CD4-positive, alpha-beta T cell treated with Interleukin-17A for 1 hour (primary cell): ENCODE measurements around the gene P3R3URF.

Source experiments
- DNase-seq: peaks from one replicate; pipeline ENCODE4 v3.0.0-alpha.2; 2020

P3R3URF gene

DNA sequence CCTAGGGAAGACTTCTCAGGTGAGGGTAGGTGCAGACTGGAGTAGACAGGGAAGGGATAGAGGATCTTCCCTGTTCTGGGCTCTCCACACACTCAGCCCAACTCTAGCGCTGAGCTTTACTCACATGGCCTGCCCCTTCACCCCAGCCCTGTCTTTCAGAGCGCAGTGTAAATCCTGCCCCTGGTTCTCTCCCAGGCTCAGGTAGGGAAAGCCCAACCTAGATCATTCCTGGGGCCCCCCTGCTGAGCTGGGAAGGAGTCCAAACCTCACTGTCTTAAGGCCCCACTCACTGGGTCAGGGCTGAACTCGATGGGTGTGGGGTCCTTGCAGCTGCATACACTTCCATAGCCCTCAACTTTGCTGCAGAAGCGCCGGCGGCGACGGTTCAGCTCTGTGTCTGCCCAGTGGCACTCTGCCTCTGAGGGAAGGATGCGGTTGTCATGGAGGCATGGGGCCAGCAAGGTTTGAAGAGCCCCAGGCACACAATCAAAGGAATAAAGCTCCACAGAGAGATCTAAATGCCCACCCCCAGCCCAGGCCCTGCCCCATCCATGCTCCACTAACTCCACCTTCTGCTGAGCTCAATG is 17.8 kb upstream of the P3R3URF start:
- DNase-seq: no peak

DNA sequence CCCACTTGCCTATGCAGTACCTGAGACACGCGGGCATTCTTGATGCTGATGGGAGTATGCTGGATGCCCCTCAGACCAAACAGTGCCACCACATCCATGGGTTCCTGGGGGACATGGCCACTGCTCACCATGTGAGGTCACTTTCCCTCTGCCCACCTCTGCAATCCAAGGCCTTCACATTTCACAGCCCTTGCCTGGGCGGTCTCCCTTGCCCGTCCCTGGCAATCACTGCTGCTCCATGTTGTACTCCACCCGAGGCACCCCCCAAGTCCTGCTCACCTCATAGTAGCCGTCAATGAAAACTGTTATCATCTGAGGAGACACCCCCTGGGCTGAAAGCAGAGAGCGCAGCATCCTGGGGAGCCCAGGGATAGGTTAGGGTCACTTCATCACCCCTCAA is 17.0 kb upstream of the P3R3URF start:
- DNase-seq: no peak

DNA sequence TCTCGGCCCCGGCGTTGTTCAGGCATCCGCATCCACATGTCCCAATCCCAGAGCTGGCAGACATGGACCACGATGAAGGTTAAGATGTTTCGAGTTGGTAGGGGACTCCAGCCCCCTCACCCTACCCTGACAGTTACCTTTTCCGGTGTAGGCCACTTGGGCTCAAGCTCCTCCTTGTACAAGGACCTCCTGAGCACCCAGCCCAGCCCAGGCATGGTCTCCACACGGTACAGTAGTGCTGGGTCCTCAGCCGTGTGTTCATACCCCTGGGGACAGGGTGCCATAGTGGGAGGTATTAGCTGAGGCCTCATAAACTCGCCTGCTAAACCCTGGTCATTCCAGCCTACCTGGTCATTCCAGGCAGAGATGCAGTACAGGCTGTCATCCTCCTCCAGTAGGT is 15.9 kb upstream of the P3R3URF start:
- no peak for DNase-seq

DNA sequence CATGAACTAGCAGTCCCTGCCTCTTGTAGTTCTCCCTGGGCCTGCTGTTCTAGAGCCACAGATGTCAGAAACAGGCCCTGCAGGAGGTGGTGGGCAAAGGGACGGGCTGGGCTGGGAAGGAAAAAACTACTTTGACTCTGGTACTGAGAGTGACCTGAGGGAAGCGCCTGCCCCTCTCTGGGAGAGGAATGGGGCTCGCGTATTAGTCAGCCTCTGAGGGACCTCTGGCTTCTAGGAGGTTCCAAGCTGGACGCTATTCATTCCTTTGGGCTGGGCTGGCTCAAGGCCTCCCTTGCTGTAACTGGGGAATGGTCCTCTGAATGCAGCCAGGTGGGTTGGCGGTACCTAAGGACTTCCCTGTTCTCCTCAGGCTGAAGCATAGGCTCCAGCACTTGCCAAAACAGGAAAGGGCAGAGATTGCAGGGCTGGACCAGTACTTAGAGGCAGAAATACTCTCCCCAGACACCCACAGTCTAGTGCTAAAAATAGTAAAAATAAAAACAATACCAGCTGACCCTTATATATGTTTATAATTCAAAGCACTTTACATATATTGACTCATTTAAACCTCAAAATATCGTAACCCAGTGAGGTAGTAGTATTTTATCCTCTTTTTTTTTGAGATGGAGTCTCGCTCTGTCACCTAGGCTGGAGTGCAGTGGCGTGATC is 14.9 kb upstream of the P3R3URF start:
- DNase-seq: no peak

- DNase-seq: no peak
Measured at GRCh38 chr1:46190539-46190938, 14.3 kb upstream of the P3R3URF start.

- no peak for DNase-seq
Measured at GRCh38 chr1:46188295-46189030, 12.2 kb upstream of the P3R3URF start.

GRCh38 chr1:46187106-46187869 is 11.0 kb upstream of the P3R3URF start:
- DNase-seq: no peak

GRCh38 chr1:46186076-46186475 is 9.8 kb upstream of the P3R3URF start:
- no peak for DNase-seq

DNA sequence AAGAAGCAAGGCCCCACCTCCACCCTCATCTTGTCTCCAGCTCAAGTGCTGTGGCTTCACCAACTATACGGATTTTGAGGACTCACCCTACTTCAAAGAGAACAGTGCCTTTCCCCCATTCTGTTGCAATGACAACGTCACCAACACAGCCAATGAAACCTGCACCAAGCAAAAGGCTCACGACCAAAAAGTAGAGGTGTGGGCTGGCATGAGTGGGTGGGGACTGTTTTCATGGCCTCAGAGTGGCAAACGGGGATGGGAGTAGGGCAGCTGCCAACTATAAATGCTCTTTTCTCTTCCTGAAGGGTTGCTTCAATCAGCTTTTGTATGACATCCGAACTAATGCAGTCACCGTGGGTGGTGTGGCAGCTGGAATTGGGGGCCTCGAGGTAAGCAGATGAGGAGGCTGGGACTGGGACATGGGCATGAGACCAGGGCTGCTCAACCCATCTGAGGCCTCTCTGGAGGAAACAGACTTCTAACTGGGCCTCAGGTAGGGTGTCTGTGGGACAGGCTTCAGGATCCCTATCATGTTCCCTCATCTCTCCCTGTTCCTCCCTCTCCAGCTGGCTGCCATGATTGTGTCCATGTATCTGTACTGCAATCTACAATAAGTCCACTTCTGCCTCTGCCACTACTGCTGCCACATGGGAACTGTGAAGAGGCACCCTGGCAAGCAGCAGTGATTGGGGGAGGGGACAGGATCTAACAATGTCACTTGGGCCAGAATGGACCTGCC is 8.8 kb upstream of the P3R3URF start:
- no peak for DNase-seq

DNA sequence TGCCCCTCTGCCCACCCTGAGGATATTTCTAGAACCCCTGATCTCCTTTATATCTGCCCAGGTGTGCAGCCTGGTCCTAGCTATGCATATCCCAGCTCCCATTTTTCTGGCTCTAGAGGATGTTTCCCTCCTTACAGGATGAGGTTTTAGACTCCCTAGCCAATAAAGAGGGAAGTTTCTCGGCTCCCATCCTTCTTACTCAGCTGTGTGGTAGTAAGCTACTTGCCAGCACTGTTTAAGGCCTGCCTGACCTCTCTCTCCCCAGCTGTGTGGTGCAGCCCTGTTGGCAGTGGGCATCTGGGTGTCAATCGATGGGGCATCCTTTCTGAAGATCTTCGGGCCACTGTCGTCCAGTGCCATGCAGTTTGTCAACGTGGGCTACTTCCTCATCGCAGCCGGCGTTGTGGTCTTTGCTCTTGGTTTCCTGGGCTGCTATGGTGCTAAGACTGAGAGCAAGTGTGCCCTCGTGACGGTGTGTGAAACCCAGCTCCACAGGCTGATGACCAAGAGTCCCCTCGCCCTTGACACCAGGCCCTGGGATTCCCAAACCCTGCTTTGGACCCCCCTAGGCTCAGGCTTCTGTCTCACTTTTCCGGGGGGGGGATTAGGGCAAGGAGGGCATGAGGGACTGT is 7.8 kb upstream of the P3R3URF start:
- DNase-seq: no peak

GRCh38 chr1:46183079-46183847 is 7.0 kb upstream of the P3R3URF start:
- no peak for DNase-seq

DNA sequence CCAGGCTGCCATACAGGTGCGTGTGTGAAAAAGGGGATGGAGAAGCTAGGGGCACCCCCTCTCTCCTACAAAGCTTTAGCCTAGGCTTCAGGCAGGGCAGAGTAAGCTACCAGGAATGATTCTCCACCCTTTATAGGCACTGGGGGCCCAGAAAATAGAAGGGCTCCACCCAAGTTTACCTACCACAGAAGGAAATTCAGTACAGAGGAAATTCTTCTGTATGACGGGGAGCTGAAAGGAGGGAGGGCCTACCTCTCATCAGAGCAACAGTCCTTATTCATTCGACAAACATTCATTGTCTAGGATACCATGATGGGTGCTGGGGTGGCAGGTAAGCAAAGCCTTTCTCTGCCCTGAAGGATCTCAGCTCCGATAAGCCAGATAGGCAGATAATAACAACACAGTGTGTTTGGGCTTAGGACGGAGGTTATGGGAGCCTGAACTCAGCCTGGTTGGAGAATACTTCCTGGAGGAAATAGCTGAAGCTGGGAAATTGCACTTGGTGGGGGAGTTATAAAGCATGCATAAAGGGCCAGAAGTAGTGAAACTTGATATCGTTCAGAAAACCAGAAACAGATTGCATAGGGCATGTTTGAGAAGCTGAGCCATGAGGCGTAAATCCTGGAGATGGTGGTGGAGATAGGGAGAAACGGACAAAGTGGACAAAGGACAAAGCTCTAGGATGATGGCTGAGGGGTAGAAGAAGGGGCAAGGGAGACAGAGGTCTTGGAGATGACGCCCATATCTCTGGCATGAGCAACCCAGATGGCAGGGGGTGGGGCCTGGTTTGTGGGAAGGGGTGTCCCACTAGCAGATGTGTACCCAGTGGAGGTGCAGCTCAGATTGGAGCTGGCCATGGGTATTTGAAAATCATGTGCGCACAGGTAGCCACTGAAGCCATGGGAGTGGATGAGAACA is 5.3 kb upstream of the P3R3URF start:
- no peak for DNase-seq

GRCh38 chr1:46180082-46180616 is 3.9 kb upstream of the P3R3URF start:
- no peak for DNase-seq

DNA sequence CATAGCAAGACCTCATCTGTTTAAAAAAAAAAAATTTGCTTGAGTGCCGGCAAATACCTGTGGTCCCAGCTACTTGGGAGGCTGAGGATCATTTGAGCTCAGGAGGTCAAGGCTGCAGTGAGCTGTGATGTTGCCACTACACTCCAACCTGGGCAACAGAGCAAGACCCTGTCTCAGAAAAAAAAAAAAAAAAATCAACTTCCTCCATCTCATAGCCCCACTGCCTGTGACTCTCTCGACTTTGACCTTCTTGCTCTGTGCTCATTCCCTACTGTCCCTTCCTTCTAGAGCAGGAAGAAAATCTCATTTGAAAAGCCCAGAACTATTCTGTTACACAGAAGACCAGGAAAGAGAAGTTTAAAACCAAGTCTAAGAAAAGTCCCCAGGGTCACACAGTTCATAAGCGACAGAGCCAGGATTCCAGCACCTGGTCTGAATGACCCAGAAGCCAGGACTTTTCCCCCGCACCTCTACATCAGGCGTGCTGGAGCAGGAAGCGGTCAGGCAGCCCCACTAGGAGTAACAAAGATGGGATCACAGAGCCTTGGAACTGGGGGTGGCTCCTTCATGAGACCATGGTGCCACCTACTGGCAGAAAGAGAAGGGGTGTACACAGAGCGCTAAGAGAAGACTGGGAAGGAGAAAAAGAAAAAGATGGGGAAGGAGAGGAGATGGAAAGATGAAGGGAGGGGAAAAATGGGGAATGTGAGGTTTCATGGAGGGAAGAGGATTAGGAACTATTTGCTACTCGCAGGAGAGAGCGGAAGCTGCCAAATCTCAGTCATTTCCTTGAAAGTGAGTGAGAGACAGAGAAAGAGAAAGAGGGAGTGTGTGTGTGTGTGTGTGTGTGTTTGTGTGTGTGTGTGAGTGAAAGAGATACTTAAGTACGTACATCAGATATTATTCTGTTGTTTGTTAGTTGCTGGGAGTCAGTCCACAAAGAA is 3.1 kb upstream of the P3R3URF start:
- DNase-seq: peak; percentile 75

DNA sequence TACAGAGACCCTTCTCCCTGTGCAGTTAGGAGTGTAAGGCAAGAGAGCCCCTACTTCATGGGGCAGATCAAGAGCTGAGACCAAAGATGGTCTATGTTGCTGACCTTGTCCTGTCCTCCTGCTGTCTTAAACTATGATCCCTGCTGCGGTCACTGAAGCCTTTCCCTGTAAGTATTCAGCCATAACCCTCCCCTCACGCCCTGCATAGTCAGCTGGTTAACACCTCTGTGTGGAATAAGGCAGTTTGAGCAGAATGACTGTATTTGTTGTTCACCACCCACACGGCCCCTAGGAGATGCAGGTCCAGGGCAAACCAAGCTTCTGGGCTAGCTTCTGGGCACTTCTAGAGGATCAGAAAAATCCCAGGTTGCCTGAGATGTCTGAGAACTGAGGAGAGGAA is 1.0 kb downstream of the P3R3URF start:
- DNase-seq: no peak

DNA sequence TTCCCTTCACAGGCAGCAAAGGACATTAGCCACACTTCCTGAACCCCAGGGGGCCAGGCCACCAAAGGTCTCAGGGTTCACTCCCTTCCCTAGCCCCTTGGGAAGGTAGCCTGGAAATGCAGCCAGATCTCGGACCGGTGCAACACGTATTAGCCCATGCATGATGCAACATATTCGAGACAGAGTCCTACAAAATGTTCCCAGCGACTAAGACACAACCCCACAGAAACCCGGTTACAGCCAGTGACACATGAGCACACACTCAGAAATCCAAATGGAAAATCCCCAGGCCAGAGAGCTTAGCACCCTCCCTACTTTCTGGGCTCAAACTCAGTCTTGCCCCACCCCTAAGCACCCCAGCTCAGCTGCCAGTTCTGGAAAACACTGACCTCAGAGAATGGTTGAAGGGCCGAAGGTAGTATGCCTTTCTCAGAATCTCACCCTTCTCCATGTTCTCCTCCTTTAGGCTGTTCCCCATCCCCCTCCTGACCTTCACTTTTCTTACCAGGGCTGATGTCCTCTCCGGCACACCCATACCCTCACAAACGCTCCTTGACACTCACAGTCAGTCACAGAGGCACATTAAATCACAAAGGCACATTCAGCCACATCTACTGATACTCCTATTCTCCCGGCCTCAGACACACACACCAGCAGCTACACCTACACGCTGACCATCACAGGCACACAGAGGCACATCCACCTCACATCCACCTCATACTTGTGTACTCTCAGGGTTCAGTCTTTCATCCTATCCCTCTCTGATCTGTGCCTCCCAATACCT is 1.6 kb downstream of the P3R3URF start, which contains the start of gene TSPAN1:
Gene TSPAN1 (plus strand): TSS at position 640 of the 784 bp plus-strand sequence. CDS start 6,021 bp downstream, outside the sequence.
- no peak for DNase-seq

DNA sequence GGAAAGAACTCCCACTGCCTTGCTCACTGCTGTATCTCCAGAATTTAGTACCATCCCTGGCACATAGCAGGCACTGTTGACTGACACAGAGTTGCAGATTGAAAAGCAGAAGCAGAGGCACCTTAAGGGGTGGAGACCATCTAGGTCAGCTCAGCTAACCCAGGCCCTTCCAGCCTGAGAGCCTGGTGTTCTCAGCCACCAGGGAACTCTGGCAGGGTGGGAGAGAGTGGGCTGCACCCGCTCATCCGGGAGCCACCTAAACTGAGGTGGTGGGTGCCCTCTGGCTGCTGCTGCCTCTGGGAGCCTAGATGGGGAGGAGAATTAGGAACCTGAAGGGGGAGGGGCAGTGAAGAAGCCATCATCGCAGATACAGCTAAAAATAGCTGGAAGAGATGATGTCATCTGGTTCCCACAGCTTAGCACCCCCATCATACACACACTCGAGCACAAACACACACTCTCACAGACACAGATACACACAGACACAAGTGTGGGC is 2.9 kb downstream of the P3R3URF start:
- no peak for DNase-seq

DNA sequence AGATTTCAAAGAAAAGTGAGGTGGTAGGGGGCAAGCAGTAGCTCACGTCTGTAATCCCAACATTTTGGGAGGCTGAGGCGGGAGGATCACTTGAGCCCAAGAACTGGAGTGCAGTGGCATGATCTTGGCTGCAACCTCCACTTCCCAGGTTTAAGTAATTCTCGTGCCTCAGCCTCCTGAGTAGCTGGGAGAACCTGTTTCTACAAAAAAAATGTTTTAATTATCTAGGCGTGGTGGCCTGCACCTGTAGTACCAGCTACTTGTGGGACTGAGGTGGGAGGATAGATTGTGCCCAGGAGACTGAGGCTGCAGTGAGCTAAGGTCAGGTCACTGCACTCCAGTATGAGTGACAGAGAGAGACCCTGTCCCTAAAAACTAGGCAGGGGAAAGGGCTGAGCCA is 4.0 kb downstream of the P3R3URF start:
- DNase-seq: no peak
